GM19238 (cell line): ENCODE data around the gene DNM1.

Source experiments
- DNase-seq: peaks from one replicate; pipeline ENCODE4 v3.0.0; 2011; ENCODE audit warnings: low spot score; ENCODE audit not compliant: insufficient read length

The DNM1 gene

GRCh38 chr9:128204858-128205257 is 1.7 kb downstream of the DNM1 start:
- DNase-seq: no peak

DNA sequence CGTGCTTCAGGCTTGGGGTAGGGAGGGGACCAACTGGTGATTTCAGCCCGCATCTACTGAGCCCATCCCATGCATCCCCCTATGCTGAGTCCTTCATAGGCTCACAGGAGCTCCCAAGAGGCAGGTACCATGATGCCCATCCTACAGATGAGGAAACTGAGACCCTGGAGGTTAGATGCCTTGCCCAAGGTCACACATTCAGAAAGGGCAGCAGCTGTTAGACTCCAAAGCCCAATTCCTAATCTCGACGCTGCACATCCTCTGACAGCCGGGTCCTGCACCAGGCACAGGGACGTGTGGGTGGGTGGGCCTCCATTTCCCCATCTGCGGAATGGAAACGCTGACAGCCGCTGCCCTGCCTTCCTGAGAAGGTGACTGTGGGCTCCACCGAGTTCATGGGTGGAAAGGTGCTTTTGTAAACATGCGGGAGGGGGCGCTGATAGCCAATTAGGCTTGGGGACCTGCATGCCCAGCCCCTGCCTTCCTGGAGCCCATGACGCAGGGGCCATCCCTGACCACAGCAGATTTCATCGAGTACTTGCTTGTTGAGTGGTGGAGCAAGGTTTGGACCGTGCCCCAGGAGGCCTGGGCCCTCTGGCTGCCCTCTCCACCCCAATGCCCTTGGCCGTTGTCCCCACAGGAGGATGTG is 2.2 kb downstream of the DNM1 start:
- no peak for DNase-seq

DNA sequence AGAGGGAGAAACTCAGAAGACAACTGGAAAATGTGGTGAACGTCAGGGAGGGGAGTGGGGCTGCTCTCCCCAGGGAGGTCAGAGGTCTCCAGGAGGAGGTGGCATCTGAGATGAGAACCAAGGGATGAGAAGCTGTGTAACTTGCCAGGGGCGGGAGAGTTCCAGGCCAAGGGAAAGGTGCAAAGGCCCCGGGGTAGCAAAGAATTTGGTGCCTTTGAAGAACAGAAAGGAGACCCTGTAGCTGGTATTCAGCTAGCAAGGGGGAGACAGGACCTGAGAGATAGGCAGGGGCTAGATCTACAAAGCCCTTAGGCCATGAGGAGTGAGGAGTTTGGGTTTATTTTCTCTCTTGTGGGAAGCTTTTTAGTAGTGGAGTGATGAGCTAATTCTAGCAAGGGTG is 3.3 kb downstream of the DNM1 start:
- DNase-seq: no peak

DNA sequence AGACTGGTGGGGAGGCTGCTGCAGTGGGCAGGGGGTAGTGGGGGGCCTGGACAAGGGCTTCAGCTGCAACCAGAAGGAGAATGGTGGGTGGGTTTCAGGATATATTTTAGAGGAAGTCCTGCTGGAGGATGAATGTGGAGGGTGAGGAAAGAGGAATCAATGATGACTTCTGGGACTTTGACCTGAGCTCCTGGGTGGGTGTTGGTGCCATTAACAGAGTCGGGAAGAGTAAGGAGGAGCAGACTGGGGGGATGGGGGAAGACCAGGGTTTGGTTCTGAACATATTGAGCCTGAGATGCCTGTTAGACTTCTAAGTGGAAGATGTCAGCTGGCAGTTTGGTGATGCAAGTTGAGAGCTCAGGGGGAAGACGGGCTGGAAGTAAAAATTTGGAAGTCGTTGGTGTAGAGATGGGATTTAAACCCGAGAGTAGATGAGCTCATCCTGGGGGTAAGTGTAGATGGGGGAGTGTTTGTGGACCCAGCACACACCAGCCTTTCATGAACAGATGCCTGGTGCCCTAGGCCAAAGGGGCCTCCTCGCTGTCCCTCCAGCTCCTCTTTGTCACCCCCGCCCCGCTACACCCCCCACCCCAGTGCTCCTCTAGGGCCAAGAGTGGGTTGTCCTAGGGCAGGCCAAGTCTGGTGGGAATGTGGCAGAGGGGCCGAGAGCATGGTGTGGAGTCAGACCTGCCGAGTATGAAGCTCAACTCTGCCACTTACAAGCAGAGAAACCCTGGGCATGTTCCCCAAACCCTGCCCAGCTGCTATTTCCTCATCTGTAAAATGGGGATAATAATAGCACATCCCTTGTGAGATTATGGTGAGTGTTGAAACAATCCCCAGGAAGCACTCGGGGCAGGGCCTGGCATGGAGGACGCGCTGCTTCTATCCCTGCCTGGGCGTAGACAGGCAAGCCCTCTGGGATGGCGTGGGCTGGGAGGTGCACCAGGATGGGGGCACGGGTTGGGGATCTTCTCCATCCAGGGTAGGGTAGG is 4.0 kb downstream of the DNM1 start:
- no peak for DNase-seq

DNA sequence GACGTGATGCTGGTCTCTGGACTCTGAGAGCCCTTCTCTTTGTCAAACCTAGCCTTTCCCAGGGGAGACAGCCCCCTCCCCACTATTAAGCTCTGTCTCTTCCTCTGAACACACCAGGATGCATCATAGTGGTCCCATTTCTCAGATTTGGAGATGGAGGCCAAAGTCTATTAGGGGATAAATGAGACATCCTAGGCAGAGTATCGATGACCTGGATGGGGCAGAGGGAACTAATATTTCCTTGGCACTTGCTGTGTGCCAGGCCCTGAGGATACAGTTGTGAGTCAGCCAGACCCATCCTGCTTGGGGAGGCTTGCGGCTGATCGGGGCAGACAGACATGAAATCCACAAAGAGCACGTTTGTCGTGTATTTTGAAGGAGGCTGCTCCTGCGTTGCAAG is 5.2 kb downstream of the DNM1 start:
- DNase-seq: no peak

- DNase-seq: no peak
Observed at GRCh38 chr9:128208946-128209669, 5.9 kb downstream of the DNM1 start.

DNA sequence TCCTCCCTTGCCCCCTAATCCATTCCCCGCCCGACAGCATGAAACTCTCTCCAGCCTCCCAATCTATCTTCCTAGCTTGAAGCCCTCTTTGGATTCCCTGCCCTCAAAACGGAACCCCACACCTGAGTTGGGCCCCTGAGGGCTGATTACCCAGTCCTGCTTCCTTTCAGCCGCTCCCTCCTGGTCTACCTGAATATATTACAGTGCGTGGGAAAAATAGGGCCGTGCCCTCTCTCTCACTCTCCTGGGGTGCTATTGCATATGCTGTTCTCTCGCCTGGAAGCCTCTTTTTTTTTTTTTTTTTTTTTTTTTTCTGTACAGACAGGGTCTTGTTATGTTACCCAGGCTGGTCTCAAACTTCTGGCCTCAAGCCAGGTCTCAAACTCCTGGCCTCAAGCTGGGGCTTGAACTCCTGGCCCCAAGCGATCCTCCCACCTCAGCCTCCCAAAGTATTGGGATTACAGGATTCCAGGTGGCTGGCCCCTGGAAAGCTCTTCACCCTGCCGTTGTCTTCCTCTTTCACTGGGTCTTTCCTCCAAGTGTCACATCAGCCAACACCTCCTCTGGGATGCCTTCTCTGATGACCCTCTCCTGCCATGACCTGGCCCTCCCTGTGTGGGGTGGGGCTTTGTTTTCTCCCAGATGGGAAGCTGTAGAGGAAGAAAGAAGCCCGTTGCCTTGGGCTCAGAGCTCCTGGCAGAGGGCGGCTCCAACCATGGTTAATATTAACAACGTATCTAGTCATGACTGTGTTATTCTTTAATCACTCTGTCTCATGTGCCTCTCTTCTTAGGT is 8.2 kb downstream of the DNM1 start:
- no peak for DNase-seq

- DNase-seq: no peak
Observed at GRCh38 chr9:128211981-128212281, 8.8 kb downstream of the DNM1 start.

DNA sequence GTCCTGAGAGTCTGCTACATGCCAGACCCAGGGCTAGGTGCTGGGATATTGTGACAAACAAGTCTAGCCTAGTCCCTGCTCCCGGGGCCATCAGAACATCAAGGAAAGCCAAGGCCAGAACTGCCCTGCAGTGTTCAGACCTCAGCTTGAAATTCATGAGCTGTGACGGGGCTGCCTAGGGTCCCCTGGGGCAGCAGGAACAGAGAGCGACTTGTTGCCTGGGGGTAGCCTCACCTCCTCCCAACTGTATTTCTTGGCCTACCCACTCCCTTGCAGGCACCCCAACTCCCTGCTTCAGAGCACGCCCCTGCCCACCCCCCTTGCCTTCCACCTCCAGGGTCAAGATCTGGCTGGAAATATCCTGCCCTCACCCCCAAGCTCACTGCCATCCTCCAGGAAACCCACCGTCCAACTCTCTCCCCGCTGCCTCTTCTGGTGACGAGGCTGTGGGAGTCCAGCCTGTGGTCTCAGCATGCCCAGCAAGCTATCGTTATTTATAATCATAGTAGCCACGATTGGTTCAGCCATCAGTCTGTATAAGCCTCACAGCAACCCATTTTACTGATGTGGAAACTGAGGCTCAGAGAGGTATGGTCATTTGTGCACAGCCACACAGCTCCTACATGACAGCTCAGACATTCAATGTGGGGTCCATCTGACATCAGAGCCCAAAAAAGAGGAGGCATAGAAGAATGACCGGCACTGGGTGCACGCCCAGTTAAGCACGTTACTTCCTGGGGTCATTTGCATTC is 10.7 kb downstream of the DNM1 start:
- DNase-seq: no peak

DNA sequence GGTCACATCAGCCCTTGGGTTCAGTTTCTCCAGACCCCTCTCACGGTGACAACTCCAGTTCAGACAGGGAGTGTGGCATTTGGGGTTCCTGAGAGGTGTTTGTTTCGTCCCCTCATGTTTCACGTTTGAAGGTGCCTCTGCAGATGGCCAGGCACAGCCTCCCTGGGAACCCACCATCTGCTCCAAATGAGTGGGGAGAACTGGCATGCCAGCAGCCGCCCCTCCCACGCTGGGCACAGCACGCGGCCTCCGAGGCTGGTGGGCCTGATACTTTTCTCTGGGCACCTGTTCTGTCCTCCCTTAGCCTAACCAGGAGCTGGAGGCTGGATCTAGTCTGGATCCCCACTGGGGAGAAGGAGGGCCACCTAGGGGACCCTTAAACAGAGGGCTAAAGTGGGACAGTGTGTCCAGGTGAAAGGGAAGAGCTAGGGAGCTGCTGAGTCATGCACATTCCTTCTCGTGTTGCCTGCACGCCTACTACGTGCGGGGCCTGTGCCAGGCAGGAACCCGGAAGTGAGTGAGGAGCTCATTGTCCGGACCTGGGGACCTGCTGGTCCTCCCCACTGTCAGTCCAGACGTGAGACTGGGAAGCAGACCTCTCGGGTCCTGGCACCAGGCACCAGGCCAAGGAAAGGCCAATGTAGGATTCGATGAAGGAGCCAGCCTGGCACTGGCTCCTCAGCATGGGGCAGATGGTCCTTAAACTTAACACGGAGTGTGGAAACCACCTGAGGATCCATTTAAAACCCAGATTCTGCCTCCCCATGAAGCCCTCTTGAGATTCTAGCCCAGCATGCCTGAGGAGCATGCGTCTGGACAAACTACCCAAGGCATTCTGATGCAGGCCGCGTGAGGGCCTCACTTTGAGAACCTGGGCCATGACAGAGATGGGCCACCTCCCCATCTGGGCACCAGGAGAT is 11.7 kb downstream of the DNM1 start:
- no peak for DNase-seq

GRCh38 chr9:128215491-128216409 is 12.6 kb downstream of the DNM1 start:
- no peak for DNase-seq

GRCh38 chr9:128216781-128217553 is 13.8 kb downstream of the DNM1 start:
- no peak for DNase-seq

DNA sequence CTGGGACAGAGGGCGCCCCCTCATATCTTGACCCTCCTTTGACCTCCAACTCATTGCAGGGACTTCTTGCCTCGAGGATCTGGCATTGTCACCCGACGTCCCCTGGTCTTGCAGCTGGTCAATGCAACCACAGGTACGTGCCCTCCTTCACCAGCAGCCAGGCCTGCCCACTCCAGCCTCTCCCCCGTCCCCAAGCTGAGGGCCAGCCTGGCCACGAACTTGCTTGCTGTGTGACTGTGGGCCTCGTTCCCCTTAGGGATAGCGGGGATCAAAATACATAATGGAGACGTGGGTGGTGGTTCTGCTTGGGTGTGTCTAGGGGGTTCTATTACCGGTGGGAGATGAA is 15.0 kb downstream of the DNM1 start:
- no peak for DNase-seq

DNA sequence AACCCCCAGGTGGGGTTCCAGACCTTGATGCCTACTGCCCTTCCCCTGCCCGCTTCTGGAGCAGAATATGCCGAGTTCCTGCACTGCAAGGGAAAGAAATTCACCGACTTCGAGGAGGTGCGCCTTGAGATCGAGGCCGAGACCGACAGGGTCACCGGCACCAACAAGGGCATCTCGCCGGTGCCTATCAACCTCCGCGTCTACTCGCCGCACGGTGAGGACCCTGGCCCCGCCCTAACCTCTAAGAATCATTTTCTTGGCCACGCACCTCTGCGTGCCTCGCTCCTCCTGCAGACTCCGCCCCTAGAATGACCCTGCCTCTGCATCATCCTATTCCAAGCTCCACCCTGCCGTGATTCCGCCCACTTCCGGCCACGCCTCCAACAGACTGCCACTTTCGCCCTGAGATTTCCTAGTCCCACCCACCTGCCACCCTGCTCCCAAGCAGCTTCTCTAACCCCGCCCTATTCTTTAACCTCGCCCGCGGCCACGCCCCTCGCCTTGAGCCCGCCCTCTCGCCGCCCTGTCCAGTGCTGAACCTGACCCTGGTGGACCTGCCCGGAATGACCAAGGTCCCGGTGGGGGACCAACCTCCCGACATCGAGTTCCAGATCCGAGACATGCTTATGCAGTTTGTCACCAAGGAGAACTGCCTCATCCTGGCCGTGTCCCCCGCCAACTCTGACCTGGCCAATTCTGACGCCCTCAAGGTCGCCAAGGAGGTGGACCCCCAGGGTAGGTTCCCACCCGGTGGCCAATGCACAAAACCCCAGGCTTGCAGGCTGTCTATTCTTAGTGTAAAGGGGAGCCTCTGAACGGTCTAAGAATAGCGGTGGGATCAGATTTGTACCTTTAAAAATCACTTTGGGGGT is 15.6 kb downstream of the DNM1 start:
- peak; percentile 86 for DNase-seq

DNA sequence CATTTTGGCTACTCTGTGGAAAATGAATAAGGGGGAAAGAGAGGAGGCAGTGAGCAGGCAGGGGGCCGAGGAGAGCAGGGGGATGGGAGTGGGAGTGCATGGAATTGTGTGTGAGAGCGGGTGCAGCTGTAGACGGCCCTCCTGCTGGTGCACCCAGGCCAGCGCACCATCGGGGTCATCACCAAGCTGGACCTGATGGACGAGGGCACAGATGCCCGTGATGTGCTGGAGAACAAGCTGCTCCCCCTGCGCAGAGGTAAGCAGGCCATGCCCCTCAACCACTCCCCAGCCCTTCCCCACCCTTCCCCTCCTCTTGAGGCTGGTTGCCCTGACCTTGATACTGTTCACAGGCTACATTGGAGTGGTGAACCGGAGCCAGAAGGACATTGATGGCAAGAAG is 16.7 kb downstream of the DNM1 start:
- DNase-seq: no peak

DNA sequence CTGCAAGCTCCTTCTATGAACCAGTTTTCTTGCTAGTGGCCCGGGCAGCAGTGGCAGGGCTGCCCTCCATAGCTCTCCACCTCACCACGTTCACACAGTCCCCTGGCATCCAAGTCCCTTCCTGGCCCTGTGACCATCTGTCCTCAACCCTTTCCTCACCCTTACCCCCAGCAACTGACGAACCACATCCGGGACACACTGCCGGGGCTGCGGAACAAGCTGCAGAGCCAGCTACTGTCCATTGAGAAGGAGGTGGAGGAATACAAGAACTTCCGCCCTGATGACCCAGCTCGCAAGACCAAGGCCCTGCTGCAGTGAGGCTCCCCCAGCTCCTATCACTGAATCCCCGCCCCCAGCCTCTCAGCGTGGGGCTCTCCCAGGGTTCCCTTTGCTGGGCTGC is 18.8 kb downstream of the DNM1 start:
- DNase-seq: no peak
